G401 (cell line): ENCODE measurements around the gene MRPL24. TPM values are rescaled to one million over a fixed set of nuclear protein-coding genes. Genes with fewer than 3 reads are reported as not detected.

Source experiments
- DNase-seq: peaks from one replicate; pipeline ENCODE4 v3.0.0-alpha.2; 2015; ENCODE audit warnings: low spot score
- in situ Hi-C: cut with HindIII; loops from 2 replicates; pipeline ENCODE4 v1.10.0; 2016; ENCODE audit warnings: low sequenced_read_pairs, mixed read lengths
- total RNA-seq: library from RNA; depleted of rRNA; stranded (reverse); fragments of >200 nt; shearing (Covaris generic); gene quantifications from 2 replicates; pipeline ENCODE4 v1.2.3, GENCODE V29; 2014; rRNA removed

Gene MRPL24
- total RNA-seq, 1 experiment from 2014 or later = 34.2 TPM

DNA sequence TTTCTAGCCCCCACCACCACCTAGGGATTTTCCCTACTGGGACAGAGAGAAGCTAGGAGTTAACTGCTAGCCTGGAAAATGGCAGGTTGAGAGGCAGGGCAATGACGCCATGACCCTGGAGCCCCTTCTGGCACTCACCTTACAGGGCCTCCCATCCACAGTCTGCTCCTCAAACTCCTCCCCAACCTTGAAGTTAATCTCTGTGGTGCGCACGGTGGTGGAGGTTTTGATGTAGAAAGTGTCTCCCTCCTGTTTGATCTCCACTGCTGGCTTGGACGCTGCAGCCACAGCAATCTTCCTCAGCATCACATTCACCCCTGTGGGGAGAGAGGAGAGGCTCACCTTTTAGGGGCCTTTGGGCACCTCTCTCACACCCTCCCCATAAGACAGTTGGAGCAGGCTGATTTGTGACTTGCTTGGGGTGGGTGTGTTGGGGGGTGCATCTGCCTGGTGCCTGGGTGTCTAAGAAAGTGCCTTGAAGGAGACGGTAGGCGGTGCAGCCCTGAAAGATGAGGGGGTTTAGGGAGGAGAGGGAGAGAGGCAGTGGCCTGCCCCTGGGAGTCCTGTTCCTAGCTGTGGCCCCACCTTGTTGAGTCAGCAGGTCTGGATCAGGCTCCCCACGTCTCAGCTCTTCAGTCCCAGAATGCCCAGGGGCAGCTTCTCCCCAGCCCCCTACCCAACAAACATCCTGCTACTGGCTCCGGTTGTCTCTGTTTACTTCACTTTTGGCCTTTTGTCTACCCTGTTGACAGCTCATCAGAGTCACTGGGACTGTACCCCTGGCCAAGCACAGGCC is 40.0 kb downstream of the MRPL24 start:
- in situ Hi-C loops = no loop called here
- DNase-seq = no peak

DNA sequence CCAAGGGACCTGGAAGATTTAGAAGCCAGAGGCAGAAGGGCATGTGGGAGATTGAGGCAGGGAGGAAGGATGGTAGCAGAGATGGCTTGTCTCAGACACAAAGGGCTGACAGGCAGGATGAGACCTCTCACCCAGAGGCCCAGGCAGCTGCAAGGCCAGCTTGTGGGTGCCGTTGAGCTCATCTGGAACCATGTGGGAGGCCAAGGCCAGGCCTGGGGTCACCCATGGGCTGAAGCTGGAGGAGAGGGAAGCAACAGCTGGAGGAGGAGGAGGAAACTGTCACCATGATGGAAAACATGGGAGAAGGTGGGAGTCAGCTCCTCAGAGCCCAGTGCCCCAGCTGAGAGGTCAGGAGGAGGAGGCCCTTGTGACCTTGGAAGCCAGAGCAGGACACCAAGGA is 41.9 kb downstream of the MRPL24 start:
- in situ Hi-C loops = no loop called here
- DNase-seq = no peak

DNA sequence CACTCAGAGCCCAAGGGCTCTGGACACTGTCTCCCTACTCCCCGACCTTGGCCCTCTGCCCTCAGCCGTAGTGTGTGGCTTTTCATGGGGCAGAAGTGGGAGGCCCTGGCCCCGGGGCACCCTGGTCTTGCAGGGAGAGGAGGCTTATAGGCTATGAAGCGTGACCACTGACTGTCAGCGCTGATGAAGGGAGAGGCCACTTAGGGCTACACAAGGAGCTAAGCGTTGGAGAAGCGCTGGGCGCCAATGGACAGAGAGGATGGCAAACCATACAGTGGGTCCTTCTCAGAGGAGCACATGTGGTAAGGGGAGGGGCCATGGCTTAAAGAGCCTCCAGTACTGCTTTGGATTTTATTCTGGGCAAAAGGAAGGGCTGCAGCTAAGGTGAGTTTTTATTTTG is 43.4 kb downstream of the MRPL24 start:
- DNase-seq = no peak
- in situ Hi-C loops = no loop called here

DNA sequence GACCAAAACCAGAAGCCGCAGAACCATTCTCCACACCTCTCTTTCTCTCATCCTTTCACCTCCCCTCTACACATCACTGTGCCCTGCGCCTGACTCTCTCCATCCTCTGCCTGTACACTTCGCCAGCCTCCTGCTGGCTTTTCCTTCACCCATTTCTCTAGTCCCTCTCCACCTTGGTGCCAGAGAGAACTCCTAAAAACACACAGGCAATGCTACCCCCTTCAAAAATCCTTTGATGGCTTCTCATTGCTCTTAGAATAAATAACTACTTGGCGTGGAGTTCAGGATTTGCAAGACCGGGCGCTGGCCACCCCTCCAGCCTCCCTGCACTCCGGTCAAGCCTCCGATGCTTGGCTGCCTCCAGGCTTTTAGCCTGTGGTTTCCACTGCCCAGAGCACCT is 44.1 kb downstream of the MRPL24 start:
- in situ Hi-C loops = no loop called here
- DNase-seq = no peak

DNA sequence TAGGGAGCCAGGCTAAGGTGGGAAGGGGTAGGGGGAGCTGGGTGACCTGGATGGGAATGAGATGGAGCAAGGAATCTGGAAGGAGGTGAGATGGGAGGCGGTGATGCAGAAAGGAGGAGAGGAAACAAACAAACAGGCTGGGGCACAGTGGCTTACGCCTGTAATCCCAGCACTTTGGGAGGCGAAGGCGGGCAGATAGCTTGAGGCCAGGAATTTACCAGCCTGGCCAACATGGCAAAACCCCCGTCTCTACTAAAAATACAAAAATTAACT is 46.3 kb downstream of the MRPL24 start:
- DNase-seq = no peak
- in situ Hi-C loops = no loop called here

- in situ Hi-C loops = no loop called here
- DNase-seq = no peak
These were observed 46.8 kb downstream of the MRPL24 start for GRCh38 chr1:156693848-156694689.

DNA sequence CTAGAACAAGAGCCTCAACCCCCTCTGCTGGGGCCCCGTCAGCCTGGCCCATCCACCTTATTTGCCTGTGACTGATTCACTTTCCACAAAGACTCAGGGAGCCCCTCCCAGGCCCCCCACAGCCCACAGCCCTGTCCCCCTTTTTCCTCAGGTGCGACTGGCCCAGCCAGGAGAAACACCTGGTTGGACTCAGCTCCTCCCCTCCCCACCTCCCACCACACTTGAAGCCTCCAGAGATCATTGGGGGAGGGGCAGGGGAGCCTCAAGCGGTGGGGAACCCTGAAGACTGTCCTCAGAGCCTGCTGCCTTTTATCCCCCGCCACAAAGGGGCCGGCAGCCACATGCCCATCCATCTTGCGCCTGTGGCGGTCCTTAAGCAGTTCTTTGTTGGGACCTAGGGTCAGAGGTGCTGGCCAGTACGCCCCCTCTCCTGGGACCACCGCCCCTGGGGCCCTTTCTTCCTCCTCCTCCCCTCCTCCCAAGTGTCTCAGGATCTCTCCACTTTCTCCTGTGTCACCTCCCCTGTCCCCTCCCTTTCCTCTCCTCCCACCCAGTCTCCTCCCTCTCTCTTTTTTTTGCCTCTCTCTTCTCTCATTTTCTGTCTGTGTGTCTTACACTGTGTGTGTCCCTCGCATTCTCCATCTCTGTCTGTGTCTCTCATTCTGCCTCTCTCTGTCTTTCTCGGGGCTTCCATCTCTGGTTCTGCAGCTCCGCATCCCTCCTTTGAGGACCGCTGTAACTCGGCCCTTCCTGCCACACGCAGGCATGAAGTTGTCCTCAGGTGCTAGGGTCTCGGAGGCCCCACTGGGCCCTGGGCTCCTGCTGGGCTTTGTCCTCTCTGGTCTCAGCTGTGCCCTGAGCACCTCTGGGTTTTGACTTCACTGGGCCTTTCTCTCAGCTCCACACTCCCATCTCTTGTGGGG is 47.7 kb downstream of the MRPL24 start:
- no peak for DNase-seq
- in situ Hi-C loops = no loop called here

GRCh38 chr1:156692441-156692924 is 48.4 kb downstream of the MRPL24 start:
- in situ Hi-C loops = no loop called here
- DNase-seq = no peak

DNA sequence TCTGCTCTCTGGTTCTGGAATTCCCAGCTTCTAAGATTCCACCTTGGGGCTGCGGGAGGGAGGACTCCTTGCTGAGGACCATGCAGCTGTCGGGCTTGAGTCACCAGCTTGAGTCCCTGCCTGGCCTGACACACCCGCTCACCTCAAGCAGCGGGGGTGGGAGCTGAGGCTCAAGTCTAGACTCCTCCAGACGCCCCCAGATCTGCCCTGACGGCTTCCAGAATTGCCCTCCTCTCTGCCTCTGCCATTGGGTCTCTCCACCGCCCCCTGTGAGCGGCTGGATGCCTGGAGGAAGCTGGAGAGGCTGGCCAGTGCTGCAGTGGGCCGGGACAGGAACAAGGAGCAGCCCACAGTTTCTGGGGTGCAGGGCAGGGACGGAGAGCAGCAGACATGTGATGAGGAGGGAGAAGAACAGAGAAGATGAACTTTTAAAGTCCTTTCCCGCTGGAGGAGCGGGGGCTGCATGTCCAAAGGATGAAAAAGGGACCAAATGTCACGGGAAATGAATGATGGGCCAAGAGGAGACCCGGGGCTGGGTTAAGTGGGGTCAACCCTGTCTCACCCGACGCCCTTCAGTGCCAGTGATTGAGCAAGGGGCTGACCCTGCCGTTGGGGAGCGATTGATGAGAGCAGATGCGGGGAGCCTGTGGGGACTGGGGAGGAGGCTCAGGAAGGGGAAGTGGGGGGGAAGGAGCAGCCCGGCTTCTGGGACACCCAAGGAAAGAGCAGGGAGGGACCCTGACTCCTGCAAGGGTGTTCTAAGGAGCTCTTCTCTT is 49.0 kb downstream of the MRPL24 start:
- DNase-seq = no peak
- in situ Hi-C loops = no loop called here

GRCh38 chr1:156691191-156691590 is 49.7 kb downstream of the MRPL24 start:
- in situ Hi-C loops = no loop called here
- no peak for DNase-seq

DNA sequence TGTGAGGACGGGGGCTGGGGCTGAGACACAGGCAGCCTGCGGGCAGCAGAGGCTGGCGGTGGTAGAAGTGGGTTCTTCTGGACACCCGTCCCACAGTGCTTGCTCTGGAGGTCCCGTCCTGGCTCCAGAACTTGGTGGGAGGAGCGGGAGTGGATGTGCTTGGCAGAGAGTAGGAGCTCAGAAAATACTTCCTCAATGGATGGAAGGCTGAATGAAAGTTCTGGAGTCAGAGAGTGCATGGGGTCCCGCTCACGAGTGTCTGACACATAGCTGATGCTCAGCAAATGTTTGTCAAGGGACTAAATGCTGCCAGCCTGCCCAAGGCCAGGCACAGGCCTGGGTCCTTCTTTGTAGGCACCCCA is 50.2 kb downstream of the MRPL24 start:
- DNase-seq = no peak
- in situ Hi-C loops = no loop called here

DNA sequence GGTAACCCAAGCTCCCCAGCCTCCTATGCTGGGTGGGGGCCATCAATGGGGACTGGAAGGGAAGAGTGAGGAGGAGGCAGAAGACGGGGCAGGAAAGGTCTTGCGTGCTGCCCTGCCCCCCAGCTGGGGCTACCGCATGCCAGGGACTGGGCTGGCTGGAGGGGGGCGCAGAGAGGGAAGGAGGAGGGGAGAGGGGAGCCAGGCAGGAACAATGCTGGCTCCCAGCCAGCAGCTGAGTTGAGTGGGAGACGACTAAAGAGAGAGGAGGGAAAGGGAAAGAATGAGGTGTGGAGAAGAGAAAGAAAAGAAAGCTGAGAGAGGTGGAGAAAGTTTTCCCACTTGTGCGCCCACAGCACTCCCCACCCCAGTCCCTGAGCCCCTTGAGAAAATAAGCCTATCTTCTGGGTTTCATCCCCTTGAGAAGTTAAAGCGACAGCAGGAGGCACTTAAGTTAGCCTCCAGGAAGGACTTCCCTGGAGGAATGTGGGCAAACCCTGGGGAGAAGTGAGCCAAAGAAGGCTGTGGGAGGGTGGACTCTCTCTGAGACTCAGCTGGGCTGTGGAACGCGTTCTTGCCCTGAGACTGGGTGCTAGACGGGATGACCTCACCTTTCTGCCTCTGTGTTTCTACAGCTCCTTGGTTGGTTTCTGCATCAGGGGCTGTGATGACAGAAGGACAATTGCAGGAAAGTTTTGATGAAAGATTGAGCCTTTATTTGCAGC is 50.8 kb downstream of the MRPL24 start:
- no peak for DNase-seq
- in situ Hi-C loops = no loop called here

- peak; percentile 81 for DNase-seq
- in situ Hi-C loops = no loop called here
These were observed 51.6 kb downstream of the MRPL24 start for GRCh38 chr1:156689035-156689952.

Other genes with a start within 250 kb of the MRPL24 start
- 5.5 and 7.3 TPM in 2 replicates for gene MEF2D, start 240.3 kb downstream of the MRPL24 start, total RNA-seq
- gene IQGAP3, start 168.5 kb downstream of the MRPL24 start, total RNA-seq = 13.4 and 16.9 TPM in 2 replicates
- gene TTC24, start 161.4 kb downstream of the MRPL24 start, total RNA-seq = not detected in 2 replicates
- gene NAXE, start 149.3 kb downstream of the MRPL24 start, total RNA-seq = 103 and 112 TPM in 2 replicates
- gene GPATCH4, start 139.6 kb downstream of the MRPL24 start, total RNA-seq = 13.7 and 25.4 TPM in 2 replicates
- gene HAPLN2, start 121.7 kb downstream of the MRPL24 start, total RNA-seq = 0.25 and 0.44 TPM in 2 replicates
- gene BCAN, start 99.0 kb downstream of the MRPL24 start, total RNA-seq = 23.9 and 30.9 TPM in 2 replicates
- 170 and 183 TPM in 2 replicates for gene NES, start 63.7 kb downstream of the MRPL24 start, total RNA-seq
- gene CRABP2, start 35.5 kb downstream of the MRPL24 start, total RNA-seq = 1,143 and 1,168 TPM in 2 replicates
- 24.6 and 54.8 TPM in 2 replicates for gene METTL25B, start 12.6 kb downstream of the MRPL24 start, total RNA-seq
- gene ISG20L2, start 12.3 kb downstream of the MRPL24 start, total RNA-seq = 29.8 and 31.9 TPM in 2 replicates
- 481 and 510 TPM in 2 replicates for gene HDGF, start 10.6 kb upstream of the MRPL24 start, total RNA-seq
- gene PRCC, start 26.4 kb upstream of the MRPL24 start, total RNA-seq = 45.4 and 51.1 TPM in 2 replicates
- gene SH2D2A, start 75.8 kb upstream of the MRPL24 start, total RNA-seq = 1.8 and 2.4 TPM in 2 replicates
- not detected in 2 replicates for gene INSRR, start 118.0 kb upstream of the MRPL24 start, total RNA-seq
- 0.81 and 1.2 TPM in 2 replicates for gene NTRK1, start 119.8 kb upstream of the MRPL24 start, total RNA-seq
- 6.6 and 7.1 TPM in 2 replicates for gene PEAR1, start 152.6 kb upstream of the MRPL24 start, total RNA-seq
- not detected in 2 replicates for gene LRRC71, start 179.5 kb upstream of the MRPL24 start, total RNA-seq